Measurements from ENCODE around the gene TM9SF4.
"Not testable (repeated sequence)": the region's sequence is repeated elsewhere in the genome, so short reads cannot be mapped to it uniquely, and the experiment has no call there.

TM9SF4 gene

GRCh38 chr20:32158351-32158750, 48.8 kb downstream of the TM9SF4 start:
- DNase-seq (ENCODE audit: low spot score) = no peak

GRCh38 chr20:32158943-32159660, 49.6 kb downstream of the TM9SF4 start:
- peak; percentile 86 for DNase-seq (ENCODE audit: low spot score)

- DNase-seq (ENCODE audit: low spot score) = no peak
These were observed 50.3 kb downstream of the TM9SF4 start for GRCh38 chr20:32159766-32160221.

GRCh38 chr20:32160341-32160740, 50.8 kb downstream of the TM9SF4 start:
- no peak for DNase-seq (ENCODE audit: low spot score)

- DNase-seq (ENCODE audit: low spot score) = no peak
These were observed 52.8 kb downstream of the TM9SF4 start for GRCh38 chr20:32162351-32162750.

- no peak for DNase-seq (ENCODE audit: low spot score)
These were observed 54.4 kb downstream of the TM9SF4 start for GRCh38 chr20:32163951-32164350.

GRCh38 chr20:32164984-32165735, 55.6 kb downstream of the TM9SF4 start:
- DNase-seq (ENCODE audit: low spot score) = no peak

GRCh38 chr20:32165836-32166545, 56.5 kb downstream of the TM9SF4 start:
- DNase-seq (ENCODE audit: low spot score) = no peak

- DNase-seq (ENCODE audit: low spot score) = no peak
These were observed 58.0 kb downstream of the TM9SF4 start for GRCh38 chr20:32167552-32167951.

GRCh38 chr20:32168184-32168910, 58.8 kb downstream of the TM9SF4 start:
- no peak for DNase-seq (ENCODE audit: low spot score)

GRCh38 chr20:32177696-32178095, 68.2 kb downstream of the TM9SF4 start:
- not testable (repeated sequence) for DNase-seq (ENCODE audit: low spot score)

- no peak for DNase-seq (ENCODE audit: low spot score)
These were observed 70.0 kb downstream of the TM9SF4 start for GRCh38 chr20:32179515-32179914.

- DNase-seq (ENCODE audit: low spot score) = no peak
These were observed 70.4 kb downstream of the TM9SF4 start for GRCh38 chr20:32179934-32180333.

GRCh38 chr20:32181606-32182005, 72.1 kb downstream of the TM9SF4 start:
- DNase-seq (ENCODE audit: low spot score) = no peak

- DNase-seq (ENCODE audit: low spot score) = peak; percentile 28
These were observed 74.6 kb downstream of the TM9SF4 start for GRCh38 chr20:32183947-32184635.

GRCh38 chr20:32184961-32185603, 75.6 kb downstream of the TM9SF4 start:
- peak; percentile 60 for DNase-seq (ENCODE audit: low spot score)

- no peak for DNase-seq (ENCODE audit: low spot score)
These were observed 77.0 kb downstream of the TM9SF4 start for GRCh38 chr20:32186506-32186905.

GRCh38 chr20:32188376-32189122, 79.0 kb downstream of the TM9SF4 start:
- no peak for DNase-seq (ENCODE audit: low spot score)

- no peak for DNase-seq (ENCODE audit: low spot score)
These were observed 79.6 kb downstream of the TM9SF4 start for GRCh38 chr20:32189123-32189410.

Data from kidney tubule cell (primary cell).